OCI-LY1 (cell line): ENCODE data around the gene KNSTRN.

ENCODE experiments used
- H2AFZ ChIP-seq: fragments of 200-600 bp; sonication (generic), shearing (Covaris generic); 2 replicates; pipeline ENCODE4 v1.6.0; 2014; ENCODE audit warnings: antibody characterized with exemption, mild to moderate bottlenecking, low read length
- H3F3A ChIP-seq: fragments of 200-600 bp; sonication (generic), shearing (Covaris generic); 2 replicates; pipeline ENCODE4 v1.6.0; 2014; ENCODE audit warnings: mild to moderate bottlenecking, antibody characterized with exemption, low read length, moderate library complexity; ENCODE audit not compliant: insufficient read depth
- H3K27ac ChIP-seq: fragments of 200-600 bp; sonication (generic); 2 replicates; pipeline ENCODE4 v1.5.1; 2014; ENCODE audit warnings: low read length, mixed run types, mild to moderate bottlenecking, low read depth; ENCODE audit not compliant: poor library complexity, severe bottlenecking
- H3K27me3 ChIP-seq: fragments of 200-600 bp; sonication (generic); 2 replicates; pipeline ENCODE4 v1.6.0; 2014; ENCODE audit warnings: antibody characterized with exemption, mild to moderate bottlenecking, low read length, moderate library complexity; ENCODE audit not compliant: insufficient read depth
- H3K36me3 ChIP-seq: fragments of 200-600 bp; sonication (generic); 2 replicates; pipeline ENCODE4 v1.6.1; 2014; ENCODE audit warnings: mild to moderate bottlenecking, antibody characterized with exemption, low read length, moderate library complexity, mixed read lengths; ENCODE audit not compliant: insufficient read depth
- H3K4me1 ChIP-seq: fragments of 200-600 bp; sonication (generic); 2 replicates; pipeline ENCODE4 v1.5.1; 2014; ENCODE audit warnings: mild to moderate bottlenecking, low read length, moderate library complexity; ENCODE audit not compliant: insufficient read depth, severe bottlenecking
- H3K4me2 ChIP-seq: fragments of 200-600 bp; sonication (generic), shearing (Covaris generic); 2 replicates; pipeline ENCODE4 v1.6.1; 2014; ENCODE audit warnings: low read length
- H3K4me3 ChIP-seq: fragments of 200-600 bp; sonication (generic); 2 replicates; pipeline ENCODE4 v1.5.1; 2014; ENCODE audit warnings: low read length, low read depth, mild to moderate bottlenecking, mixed read lengths; ENCODE audit not compliant: poor library complexity, severe bottlenecking
- H3K79me2 ChIP-seq: fragments of 200-600 bp; shearing (Covaris generic); 2 replicates; pipeline ENCODE4 v1.6.1; 2016; ENCODE audit warnings: mixed run types, low read length, mixed read lengths; ENCODE audit not compliant: insufficient read depth
- H3K9ac ChIP-seq: fragments of 200-600 bp; sonication (generic), shearing (Covaris generic); 2 replicates; pipeline ENCODE4 v1.6.1; 2014; ENCODE audit warnings: mild to moderate bottlenecking, low read length, mixed read lengths
- H3K9me2 ChIP-seq: fragments of 200-600 bp; sonication (generic), shearing (Covaris generic); 2 replicates; pipeline ENCODE4 v1.6.1; 2014; ENCODE audit warnings: low read depth, mild to moderate bottlenecking, low read length, mixed read lengths
- H3K9me3 ChIP-seq: fragments of 200-600 bp; shearing (Covaris generic); 2 replicates; pipeline ENCODE4 v1.6.1; 2014; ENCODE audit warnings: low read length, mixed read lengths
- H4K20me1 ChIP-seq: fragments of 200-600 bp; sonication (generic), shearing (Covaris generic); 2 replicates; pipeline ENCODE4 v1.6.0; 2016; ENCODE audit warnings: mild to moderate bottlenecking, low read length; ENCODE audit not compliant: insufficient read depth
- CTCF ChIP-seq: fragments of 200-600 bp; sonication (generic), shearing (Covaris generic); IDR thresholded peaks from 2 replicates; pipeline ENCODE4 v1.5.1; 2017; ENCODE audit warnings: mild to moderate bottlenecking, antibody characterized with exemption, low read length, moderate library complexity, mixed read lengths
- EZH2 ChIP-seq: fragments of 200-600 bp; sonication (generic), shearing (Covaris generic); IDR thresholded peaks from 2 replicates; pipeline ENCODE4 v1.8.0; 2017; ENCODE audit warnings: borderline replicate concordance, mixed run types, mild to moderate bottlenecking, antibody characterized with exemption, low read length, moderate library complexity, mixed read lengths

The KNSTRN gene

GRCh38 chr15:40421246-40422157 lies 39.0 kb downstream of the KNSTRN start:
- no peak overlapping the region for H3K4me3 ChIP-seq
- peaks cover 13% of the 10 kb centered on the region for H3K36me3 ChIP-seq
- no peak overlapping the region for H3K9ac ChIP-seq
- no peaks in the 10 kb centered on the region for H3K9me2 ChIP-seq
- H3K27ac ChIP-seq, result no peak overlapping the region
- no peak overlapping the region for H3K4me2 ChIP-seq
- no peaks in the 10 kb centered on the region for H4K20me1 ChIP-seq
- no peaks in the 10 kb centered on the region for H3K9me3 ChIP-seq
- H3K4me1 ChIP-seq, result no peaks in the 10 kb centered on the region
- no peaks in the 10 kb centered on the region for H3F3A ChIP-seq
- no peak overlapping the region for H2AFZ ChIP-seq
- TF ChIP-seq EZH2, result no peak
- TF ChIP-seq CTCF, result peak; percentile 83
- no peaks in the 10 kb centered on the region for H3K79me2 ChIP-seq
- no peaks in the 10 kb centered on the region for H3K27me3 ChIP-seq

GRCh38 chr15:40424483-40425115 lies 42.1 kb downstream of the KNSTRN start:
- H3K4me1 ChIP-seq, result no peaks in the 10 kb centered on the region
- H3K4me2 ChIP-seq, result no peak overlapping the region
- no peaks in the 10 kb centered on the region for H3K36me3 ChIP-seq

GRCh38 chr15:40425681-40426080 lies 43.2 kb downstream of the KNSTRN start:
- TF ChIP-seq EZH2 (no peak), CTCF (no peak)
- H3K9ac ChIP-seq, result no peak overlapping the region
- H3K9me2 ChIP-seq, result no peaks in the 10 kb centered on the region
- H3K27me3 ChIP-seq, result no peaks in the 10 kb centered on the region
- H3K27ac ChIP-seq, result no peak overlapping the region
- H4K20me1 ChIP-seq, result no peaks in the 10 kb centered on the region
- H3K9me3 ChIP-seq, result no peaks in the 10 kb centered on the region
- H3K4me2 ChIP-seq, result no peak overlapping the region
- no peaks in the 10 kb centered on the region for H3K4me1 ChIP-seq
- H3K4me3 ChIP-seq, result no peak overlapping the region
- no peaks in the 10 kb centered on the region for H3F3A ChIP-seq
- H3K79me2 ChIP-seq, result no peaks in the 10 kb centered on the region
- no peaks in the 10 kb centered on the region for H3K36me3 ChIP-seq
- H2AFZ ChIP-seq, result no peak overlapping the region

More at GRCh38 chr15:40424483-40425115, 42.1 kb downstream of the KNSTRN start:
- Histone ChIP-seq H3K9ac (no peak overlapping the region), H3K27ac (no peak overlapping the region), H3K4me3 (no peak overlapping the region), H3K9me3 (no peaks in the 10 kb centered on the region), H3K79me2 (no peaks in the 10 kb centered on the region), H3K9me2 (no peaks in the 10 kb centered on the region), H4K20me1 (no peaks in the 10 kb centered on the region), H3K27me3 (no peaks in the 10 kb centered on the region), H2AFZ (no peak overlapping the region), H3F3A (no peaks in the 10 kb centered on the region)
- TF ChIP-seq EZH2 (no peak), CTCF (no peak)
